DOHH2 (cell line): ENCODE data around the gene IDE.

Source experiments
- CTCF ChIP-seq: fragments of 200-600 bp; sonication (generic); IDR thresholded peaks from one replicate; pipeline ENCODE4 v1.5.1; 2014; ENCODE audit warnings: antibody characterized with exemption, mild to moderate bottlenecking, low read depth, low read length; ENCODE audit not compliant: poor library complexity, severe bottlenecking
- EZH2phosphoT487 ChIP-seq: fragments of 200-600 bp; sonication (generic); IDR thresholded peaks from 2 replicates; pipeline ENCODE4 v1.6.1; 2017; ENCODE audit warnings: borderline replicate concordance, mild to moderate bottlenecking, antibody characterized with exemption, low read length, moderate library complexity, mixed read lengths

GRCh38 chr10:92463582-92463981 is 110.3 kb downstream of the IDE start:
- TF ChIP-seq CTCF, result no peak
- TF ChIP-seq EZH2phosphoT487, result no peak
